ENCODE results near the gene WHAMM. TPM values are rescaled to one million over a fixed set of nuclear protein-coding genes. Genes with fewer than 3 reads are reported as not detected.

WHAMM gene
- total RNA-seq, 1 donor from 2014 or later, result 9.6 TPM

DNA sequence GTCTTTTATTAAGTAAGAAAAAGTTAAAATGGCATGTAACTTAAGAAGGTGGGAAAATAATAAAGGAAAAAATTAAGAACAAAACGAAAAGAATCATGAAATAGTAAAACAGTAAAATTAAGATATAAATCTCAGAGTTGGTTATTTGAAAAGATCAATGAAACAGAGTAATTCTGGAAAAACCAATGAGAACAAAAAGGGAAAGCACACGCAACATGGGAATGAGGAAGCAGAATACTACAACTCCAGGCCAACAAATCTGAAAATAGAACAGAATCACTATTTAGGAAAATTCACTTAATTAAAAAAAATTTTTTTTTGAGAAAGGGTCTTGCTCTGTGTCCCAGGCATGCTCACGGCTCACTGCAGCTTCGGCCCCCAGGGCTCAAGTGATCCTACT, 30.7 kb downstream of the WHAMM start:
- Mint-ChIP-seq H3K27me3 (ENCODE audit: unreplicated experiment) (no peaks in the 10 kb centered on the region), H3K36me3 (ENCODE audit: unreplicated experiment) (peaks cover 34% of the 10 kb centered on the region), H3K9me3 (ENCODE audit: unreplicated experiment) (peaks cover 5% of the 10 kb centered on the region), H3K27ac (ENCODE audit: unreplicated experiment) (no peak overlapping the region), H3K4me3 (ENCODE audit: unreplicated experiment) (no peak overlapping the region), H3K4me1 (ENCODE audit: unreplicated experiment) (peaks cover 3% of the 10 kb centered on the region)
- no peak for TF ChIP-seq CTCF (IDR thresholded peaks at IDR 0.05)
- DNase-seq (ENCODE audit: extremely low spot score, unreplicated experiment), result no peak

DNA sequence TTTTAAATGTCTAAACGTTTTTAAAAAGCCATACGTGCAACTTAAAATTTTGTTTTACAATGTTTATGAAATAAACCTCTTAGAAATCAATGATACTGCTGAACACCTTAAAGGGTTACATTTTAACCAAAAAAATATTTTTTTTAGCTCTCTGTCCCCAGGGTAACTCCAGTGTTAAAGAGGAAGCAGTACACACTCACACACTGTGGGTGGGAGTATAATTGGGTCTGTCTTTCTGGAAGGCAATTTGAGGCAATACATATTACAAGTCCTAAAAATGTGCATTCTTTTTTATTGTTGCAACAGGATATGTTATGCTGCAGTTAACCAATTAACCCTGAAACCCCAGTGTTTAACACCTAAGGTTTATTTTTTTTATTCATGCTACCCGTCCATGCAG, 34.1 kb downstream of the WHAMM start:
- Mint-ChIP-seq H3K27ac (ENCODE audit: unreplicated experiment) (no peak overlapping the region), H3K36me3 (ENCODE audit: unreplicated experiment) (peaks cover 5% of the 10 kb centered on the region), H3K27me3 (ENCODE audit: unreplicated experiment) (no peaks in the 10 kb centered on the region), H3K9me3 (ENCODE audit: unreplicated experiment) (no peaks in the 10 kb centered on the region), H3K4me1 (ENCODE audit: unreplicated experiment) (peaks cover 3% of the 10 kb centered on the region), H3K4me3 (ENCODE audit: unreplicated experiment) (no peak overlapping the region)
- DNase-seq (ENCODE audit: extremely low spot score, unreplicated experiment), result no peak
- TF ChIP-seq CTCF (IDR thresholded peaks at IDR 0.05), result no peak

DNA sequence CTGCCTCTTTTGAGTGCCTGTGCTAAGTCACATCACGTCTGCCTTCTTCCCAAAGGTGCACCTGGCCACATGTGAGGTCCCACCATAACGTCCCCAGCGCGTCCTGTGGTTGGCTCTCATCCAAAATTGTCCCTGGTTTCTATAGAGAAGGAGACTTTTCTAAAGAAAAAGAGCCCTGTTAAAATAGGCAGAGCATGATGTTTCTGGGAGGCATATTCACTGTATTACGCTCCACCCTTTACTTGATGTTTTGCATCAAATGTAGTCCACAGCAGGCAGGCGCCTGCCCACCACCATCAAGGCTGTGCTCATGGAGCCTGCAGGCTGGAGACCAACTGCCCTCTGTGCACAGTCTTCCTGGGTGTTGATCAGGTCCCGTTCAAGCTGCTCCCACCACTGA, 36.3 kb downstream of the WHAMM start:
- Mint-ChIP-seq H3K4me3 (ENCODE audit: unreplicated experiment) (no peak overlapping the region), H3K4me1 (ENCODE audit: unreplicated experiment) (peaks cover 11% of the 10 kb centered on the region), H3K36me3 (ENCODE audit: unreplicated experiment) (peaks cover 2% of the 10 kb centered on the region), H3K27ac (ENCODE audit: unreplicated experiment) (no peak overlapping the region), H3K27me3 (ENCODE audit: unreplicated experiment) (no peaks in the 10 kb centered on the region), H3K9me3 (ENCODE audit: unreplicated experiment) (no peaks in the 10 kb centered on the region)
- no peak for TF ChIP-seq CTCF (IDR thresholded peaks at IDR 0.05)
- peak; percentile 79 for DNase-seq (ENCODE audit: extremely low spot score, unreplicated experiment)

- peak; percentile 48 for DNase-seq (ENCODE audit: extremely low spot score, unreplicated experiment)
- no peak for TF ChIP-seq CTCF (IDR thresholded peaks at IDR 0.05)
Measured at GRCh38 chr15:82846621-82847020, 37.2 kb downstream of the WHAMM start.

DNA sequence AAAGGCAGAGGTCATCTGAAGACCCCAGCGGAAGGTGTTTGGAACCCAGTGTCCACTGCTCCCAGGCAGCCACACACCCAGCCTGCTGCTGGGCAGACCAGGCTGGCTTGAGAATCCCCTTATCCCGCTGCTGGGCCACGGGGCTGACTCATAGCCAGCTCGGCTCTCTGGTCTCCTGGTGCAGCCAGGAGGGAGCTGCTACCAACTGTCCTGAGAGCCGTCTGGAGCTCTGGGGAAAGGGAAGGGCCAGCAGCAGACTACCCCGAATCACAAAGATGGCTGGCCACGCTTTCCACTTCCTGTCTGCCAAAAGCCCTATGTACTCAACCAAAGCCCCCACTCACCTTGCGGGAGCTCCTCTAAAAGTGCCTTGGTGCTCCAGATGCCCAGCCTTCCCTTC, 38.3 kb downstream of the WHAMM start:
- Mint-ChIP-seq H3K27ac (ENCODE audit: unreplicated experiment) (no peak overlapping the region), H3K27me3 (ENCODE audit: unreplicated experiment) (no peaks in the 10 kb centered on the region), H3K9me3 (ENCODE audit: unreplicated experiment) (no peaks in the 10 kb centered on the region), H3K4me3 (ENCODE audit: unreplicated experiment) (no peak overlapping the region), H3K4me1 (ENCODE audit: unreplicated experiment) (peaks cover 11% of the 10 kb centered on the region), H3K36me3 (ENCODE audit: unreplicated experiment) (peaks cover 2% of the 10 kb centered on the region)
- peak; percentile 71 for DNase-seq (ENCODE audit: extremely low spot score, unreplicated experiment)
- no peak for TF ChIP-seq CTCF (IDR thresholded peaks at IDR 0.05)

More at GRCh38 chr15:82846621-82847020, 37.2 kb downstream of the WHAMM start:
- Mint-ChIP-seq H3K27ac (ENCODE audit: unreplicated experiment) (no peak overlapping the region), H3K4me1 (ENCODE audit: unreplicated experiment) (peaks cover 11% of the 10 kb centered on the region), H3K36me3 (ENCODE audit: unreplicated experiment) (peaks cover 2% of the 10 kb centered on the region), H3K9me3 (ENCODE audit: unreplicated experiment) (no peaks in the 10 kb centered on the region), H3K27me3 (ENCODE audit: unreplicated experiment) (no peaks in the 10 kb centered on the region), H3K4me3 (ENCODE audit: unreplicated experiment) (no peak overlapping the region)

All from osteocyte (in vitro differentiated cells).